HS-5 (cell line): Measurements from ENCODE around the gene MGAT5.

Experiments
- DNase-seq: peaks from one replicate; pipeline ENCODE4 v3.0.0-alpha.2; 2012; ENCODE audit warnings: low read depth

Gene MGAT5

GRCh38 chr2:134368009-134368817, 114.3 kb downstream of the MGAT5 start:
- DNase-seq = no peak

GRCh38 chr2:134369220-134369902, 115.5 kb downstream of the MGAT5 start:
- DNase-seq = no peak

GRCh38 chr2:134370655-134371445, 117.0 kb downstream of the MGAT5 start:
- DNase-seq = no peak

- no peak for DNase-seq
Observed at GRCh38 chr2:134372141-134372540, 118.3 kb downstream of the MGAT5 start.

- DNase-seq = no peak
Observed at GRCh38 chr2:134372611-134373131, 118.8 kb downstream of the MGAT5 start.

GRCh38 chr2:134375935-134376334, 122.1 kb downstream of the MGAT5 start:
- no peak for DNase-seq

GRCh38 chr2:134377730-134378129, 123.9 kb downstream of the MGAT5 start:
- no peak for DNase-seq

- no peak for DNase-seq
Observed at GRCh38 chr2:134379293-134379692, 125.4 kb downstream of the MGAT5 start.

GRCh38 chr2:134379722-134380121, 125.8 kb downstream of the MGAT5 start:
- no peak for DNase-seq

- no peak for DNase-seq
Observed at GRCh38 chr2:134381141-134381540, 127.3 kb downstream of the MGAT5 start.

GRCh38 chr2:134384131-134384530, 130.3 kb downstream of the MGAT5 start:
- no peak for DNase-seq

GRCh38 chr2:134385195-134385594, 131.3 kb downstream of the MGAT5 start:
- no peak for DNase-seq

GRCh38 chr2:134386310-134386709, 132.4 kb downstream of the MGAT5 start:
- DNase-seq = no peak

- no peak for DNase-seq
Observed at GRCh38 chr2:134389381-134389780, 135.5 kb downstream of the MGAT5 start.

GRCh38 chr2:134391751-134392160, 137.9 kb downstream of the MGAT5 start:
- no peak for DNase-seq

- no peak for DNase-seq
Observed at GRCh38 chr2:134392442-134393074, 138.7 kb downstream of the MGAT5 start.

GRCh38 chr2:134393075-134393461, 139.2 kb downstream of the MGAT5 start:
- DNase-seq = no peak

GRCh38 chr2:134395779-134396178, 141.9 kb downstream of the MGAT5 start:
- DNase-seq = no peak

- DNase-seq = no peak
Observed at GRCh38 chr2:134396493-134396892, 142.6 kb downstream of the MGAT5 start.

GRCh38 chr2:134397146-134397896, 143.4 kb downstream of the MGAT5 start:
- no peak for DNase-seq

- DNase-seq = peak; percentile 93
Observed at GRCh38 chr2:134398300-134398699, 144.4 kb downstream of the MGAT5 start.
